Activated CD8-positive, alpha-beta memory T cell treated with anti-CD3 and anti-CD28 coated beads, Interleukin-2, amount 50 U/mL, for 24 hours (primary cell): Measurements from ENCODE around the gene AFG1L.
"Not testable (repeated sequence)": the region's sequence is repeated elsewhere in the genome, so short reads cannot be mapped to it uniquely, and the experiment has no call there.

Experiments
- DNase-seq: peaks from one replicate; pipeline ENCODE4 v3.0.0-alpha.2; 2020; ENCODE audit errors: extremely low read depth

Gene AFG1L

GRCh38 chr6:108556866-108557493 is 262.1 kb downstream of the AFG1L start:
- no peak for DNase-seq

- no peak for DNase-seq
These were observed 262.9 kb downstream of the AFG1L start for GRCh38 chr6:108557494-108558371.

GRCh38 chr6:108558372-108559096 is 263.7 kb downstream of the AFG1L start:
- peak; percentile 90 for DNase-seq

- no peak for DNase-seq
These were observed 264.4 kb downstream of the AFG1L start for GRCh38 chr6:108559097-108559883.

GRCh38 chr6:108559884-108560462 is 265.1 kb downstream of the AFG1L start:
- DNase-seq = no peak

GRCh38 chr6:108560463-108561308 is 265.8 kb downstream of the AFG1L start, which contains the start of gene FOXO3:
Gene FOXO3, plus strand, starts transcription at chr6:108560917. Its CDS starts 292 bp downstream, at chr6:108561209.
- DNase-seq = no peak

GRCh38 chr6:108561309-108561647 is 266.4 kb downstream of the AFG1L start:
- DNase-seq = not testable (repeated sequence)

- DNase-seq = no peak
These were observed 267.1 kb downstream of the AFG1L start for GRCh38 chr6:108561742-108562502.

- no peak for DNase-seq
These were observed 267.7 kb downstream of the AFG1L start for GRCh38 chr6:108562503-108562993.

- DNase-seq = no peak
These were observed 268.4 kb downstream of the AFG1L start for GRCh38 chr6:108563292-108563691.

- no peak for DNase-seq
These were observed 269.3 kb downstream of the AFG1L start for GRCh38 chr6:108564178-108564577.

GRCh38 chr6:108565091-108565766 is 270.4 kb downstream of the AFG1L start:
- no peak for DNase-seq

GRCh38 chr6:108565893-108566292 is 271.0 kb downstream of the AFG1L start:
- DNase-seq = no peak

- DNase-seq = no peak
These were observed 271.6 kb downstream of the AFG1L start for GRCh38 chr6:108566406-108566805.

GRCh38 chr6:108568101-108568500 is 273.2 kb downstream of the AFG1L start:
- no peak for DNase-seq

GRCh38 chr6:108568551-108569305 is 273.9 kb downstream of the AFG1L start:
- no peak for DNase-seq

GRCh38 chr6:108570517-108570916 is 275.7 kb downstream of the AFG1L start:
- DNase-seq = no peak
